NOMO-1 (cell line): ENCODE measurements around the gene MCRIP2.
"Not testable (repeated sequence)": the region's sequence is repeated elsewhere in the genome, so short reads cannot be mapped to it uniquely, and the experiment has no call there.

Experiments used
- DNase-seq, 2 experiments: peaks; one replicate each; lab custom pipeline; 2025; ENCODE audit not compliant: unreplicated experiment in 2 of 2; lab: John Stamatoyannopoulos, UW

The MCRIP2 gene, protein sequence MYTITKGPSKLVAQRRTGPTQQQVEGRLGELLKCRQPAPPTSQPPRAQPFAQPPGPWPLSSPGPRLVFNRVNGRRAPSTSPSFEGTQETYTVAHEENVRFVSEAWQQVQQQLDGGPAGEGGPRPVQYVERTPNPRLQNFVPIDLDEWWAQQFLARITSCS

DNA sequence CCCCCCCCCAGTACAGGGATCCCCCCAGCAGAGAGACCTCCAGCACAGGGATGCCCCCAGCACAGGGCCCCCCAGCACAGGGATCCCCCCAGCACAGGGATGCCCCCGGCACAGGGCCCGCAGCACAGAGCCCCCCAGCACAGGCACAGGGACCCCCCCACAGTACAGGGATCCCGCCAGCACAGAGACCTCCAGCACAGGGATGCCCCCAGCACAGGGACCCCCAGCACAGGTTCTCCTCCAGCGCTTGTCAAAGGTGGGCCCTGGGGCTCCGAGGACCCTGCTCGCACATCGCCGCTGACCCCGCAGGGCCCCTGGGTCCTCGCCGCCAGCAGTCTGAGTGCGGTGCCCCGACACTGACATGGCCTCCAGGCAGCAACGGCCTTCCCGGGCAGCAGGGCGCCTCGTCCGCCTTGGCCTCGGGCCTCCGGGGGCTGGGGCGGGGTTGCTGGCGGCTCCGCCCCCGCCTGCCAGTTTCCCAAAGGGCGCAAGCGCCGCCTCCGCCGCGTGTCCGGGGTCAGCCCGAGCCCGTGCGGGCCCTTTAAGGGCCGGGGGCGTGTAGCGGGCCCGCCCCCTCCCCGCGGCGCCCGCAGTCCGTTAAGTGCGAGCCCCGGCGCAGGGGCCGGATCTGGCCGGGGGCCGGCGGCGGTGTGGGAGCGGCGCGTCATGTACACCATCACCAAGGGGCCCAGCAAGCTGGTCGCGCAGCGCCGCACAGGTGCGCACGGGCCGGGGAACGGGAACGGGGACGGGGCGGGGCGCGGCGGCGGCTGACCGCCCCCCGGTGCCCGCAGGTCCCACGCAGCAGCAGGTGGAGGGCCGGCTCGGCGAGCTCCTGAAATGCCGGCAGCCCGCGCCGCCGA, at the start of gene MCRIP2:
MCRIP2 (plus strand) TSS at position 503 of the 863 bp plus-strand sequence; CDS start at position 667, 164 bp downstream.
- DNase-seq: peak; percentile 65 to 91

DNA sequence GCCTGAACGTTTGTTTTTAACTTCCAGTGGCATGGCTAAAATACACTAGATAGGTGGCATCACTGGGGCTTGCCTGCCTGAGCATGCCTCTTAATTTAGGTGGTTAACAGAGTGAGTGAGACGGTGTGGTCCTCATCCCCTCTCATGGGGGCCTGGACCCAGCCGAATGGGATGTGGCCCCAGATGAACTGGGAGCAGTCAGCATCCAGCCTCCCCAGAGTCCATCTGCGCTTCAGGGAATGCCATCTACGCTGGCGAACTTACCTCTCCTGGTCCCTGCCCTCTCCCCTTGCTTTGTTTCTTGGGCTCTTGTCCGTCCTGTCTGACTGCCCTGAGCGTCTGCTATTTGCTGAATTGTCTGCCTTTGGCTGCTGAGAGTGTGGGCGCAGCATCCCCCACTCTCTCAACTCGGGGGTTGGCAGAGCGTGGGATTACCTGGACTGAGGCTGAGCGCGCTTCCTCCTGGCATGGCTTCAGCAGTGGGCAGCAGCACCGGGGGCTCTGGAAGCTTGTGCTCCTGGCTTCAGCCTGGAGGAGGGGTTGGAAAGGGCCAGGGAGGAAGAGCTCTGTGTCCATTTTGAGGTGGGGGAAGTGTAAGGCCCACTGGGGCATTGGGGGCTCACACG, 49.6 kb upstream of the MCRIP2 start:
- DNase-seq: no peak

DNA sequence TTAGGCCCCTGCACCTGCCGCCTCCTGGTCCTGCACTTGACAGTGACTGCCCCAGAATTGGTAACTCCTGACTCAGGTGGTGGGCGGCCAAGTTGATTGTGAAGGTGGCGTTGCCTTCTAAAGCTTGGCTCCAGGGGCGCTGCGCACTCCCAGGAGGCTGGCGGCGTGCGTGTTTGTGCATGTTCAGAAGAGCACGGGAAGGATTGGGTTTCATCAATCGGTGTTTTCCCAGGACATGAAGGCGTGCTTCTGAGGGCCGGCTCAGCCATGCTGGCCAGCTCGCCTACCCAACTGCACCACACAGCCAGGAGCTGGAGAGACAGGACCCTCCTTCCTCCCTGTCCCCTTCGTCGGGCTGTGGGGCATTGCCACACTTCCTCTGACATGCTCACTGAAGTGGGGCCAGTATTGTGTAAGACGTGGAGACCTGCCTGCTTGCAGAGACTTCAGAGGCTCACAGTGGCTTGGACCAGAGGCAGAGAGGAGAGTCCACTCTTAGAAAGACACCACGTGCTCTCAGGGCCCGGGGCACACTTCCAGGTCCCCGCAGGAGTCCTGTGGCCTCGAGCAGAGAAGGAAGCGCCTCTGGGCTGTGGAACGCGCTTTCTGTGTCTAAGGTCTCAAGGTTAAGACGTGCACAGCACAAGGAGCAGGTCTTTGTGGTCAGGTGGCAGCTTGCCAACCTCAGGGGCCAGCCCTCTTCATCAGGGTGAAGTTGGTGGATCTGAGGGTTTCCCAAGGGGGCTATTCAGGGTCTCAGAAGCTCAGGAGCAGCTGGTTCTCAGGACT, 48.9 kb upstream of the MCRIP2 start:
- DNase-seq: peak; percentile 80 to 91

DNA sequence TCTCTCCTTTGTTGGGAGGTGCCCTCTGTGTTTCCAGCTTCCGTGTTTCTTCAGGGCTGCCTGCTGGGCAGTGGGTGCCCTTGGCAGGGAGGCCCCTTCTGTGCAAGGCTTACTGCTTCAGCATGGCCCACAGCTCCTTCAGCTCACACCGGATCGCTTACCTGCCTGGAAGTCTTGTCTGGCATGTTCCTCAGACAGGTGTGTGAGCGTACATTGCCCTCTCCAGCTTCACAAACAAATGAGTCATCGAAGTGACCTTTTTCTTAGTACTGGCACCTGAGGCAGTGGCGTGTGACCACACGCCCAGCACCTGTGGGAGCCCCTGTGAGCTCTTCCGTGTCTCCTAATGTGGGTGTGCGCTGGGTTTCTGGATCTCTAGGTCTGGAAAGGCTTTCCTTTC, 48.2 kb upstream of the MCRIP2 start:
- no peak for DNase-seq

DNA sequence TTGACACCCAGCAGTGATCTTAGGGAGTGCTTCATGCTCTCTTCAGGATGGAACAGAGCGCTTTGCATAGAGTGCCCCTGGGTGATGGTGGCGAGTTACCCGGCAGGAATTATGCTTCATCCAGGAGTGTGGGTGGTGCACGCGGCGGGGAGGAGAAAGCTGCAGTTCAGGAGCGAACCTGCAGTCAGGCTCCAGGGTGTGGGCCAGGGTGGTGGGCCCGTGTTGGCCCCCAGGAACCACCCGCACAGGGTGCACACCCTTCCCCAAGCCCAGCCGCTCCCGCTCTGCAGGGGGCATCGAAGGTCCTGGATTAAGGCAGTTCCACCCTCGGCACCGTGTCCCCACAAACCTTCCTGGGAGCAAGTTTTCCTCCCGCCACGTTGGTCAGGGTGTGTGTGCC, 47.8 kb upstream of the MCRIP2 start:
- DNase-seq: no peak

DNA sequence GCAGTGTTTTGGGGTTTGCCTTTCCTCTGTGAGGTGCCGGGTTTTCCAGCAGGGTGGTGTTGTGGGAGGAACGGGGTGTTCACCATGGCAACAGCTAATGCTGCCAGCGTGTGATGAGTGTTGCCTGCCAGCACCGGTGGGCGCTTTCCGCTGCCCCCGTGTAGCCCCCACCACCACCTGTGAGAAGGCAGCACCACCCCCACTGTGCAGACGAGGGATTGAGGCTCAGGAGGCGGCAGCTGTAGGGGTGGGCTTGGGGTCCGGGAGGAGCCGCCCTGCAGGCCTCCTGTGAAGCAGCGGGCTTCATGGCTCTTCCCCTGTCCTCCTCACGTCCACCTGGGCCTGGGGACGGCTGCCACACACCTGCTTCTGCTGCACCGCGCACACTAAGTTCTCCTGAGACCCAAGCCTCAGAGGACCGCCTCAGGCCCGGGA, 46.5 kb upstream of the MCRIP2 start:
- DNase-seq: no peak

DNA sequence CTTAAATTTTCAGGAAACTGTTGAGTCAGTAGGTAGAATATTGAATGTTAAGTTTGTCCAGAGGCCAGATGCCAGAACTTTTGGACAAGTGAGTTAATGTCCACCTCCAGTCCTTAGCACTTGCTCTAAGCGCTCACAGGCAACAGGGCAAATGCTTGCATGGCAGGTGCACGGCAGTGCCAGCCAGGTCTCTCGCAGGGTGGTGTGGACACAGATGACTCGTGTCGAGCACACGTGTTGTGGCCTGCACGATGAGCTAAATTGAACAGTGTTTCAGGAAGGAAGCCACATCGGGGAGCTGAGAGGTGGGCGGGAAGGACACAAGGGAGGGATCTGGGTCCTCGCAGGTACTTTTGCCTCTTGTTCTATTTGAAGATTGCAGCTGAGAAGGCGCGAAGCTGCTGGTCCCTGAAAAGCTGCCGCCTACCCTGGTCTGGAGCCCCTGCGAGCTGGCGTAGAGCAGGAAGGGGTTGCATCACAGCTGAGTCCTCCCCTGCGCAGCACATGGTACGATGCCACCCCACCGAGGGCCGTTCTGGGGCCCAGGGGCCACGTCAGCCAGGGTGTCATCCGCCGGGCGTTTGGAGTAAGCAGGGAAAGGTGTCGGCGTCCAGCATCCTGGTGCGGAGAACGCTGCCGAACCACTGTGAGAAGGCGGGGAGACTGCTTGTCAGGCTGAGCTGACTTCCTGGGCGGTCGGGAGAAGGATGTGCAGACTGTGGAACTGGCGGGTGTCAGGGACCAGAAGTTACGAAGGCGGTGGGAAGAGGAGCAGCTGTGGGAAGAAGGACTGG, 45.5 kb upstream of the MCRIP2 start:
- DNase-seq: no peak

DNA sequence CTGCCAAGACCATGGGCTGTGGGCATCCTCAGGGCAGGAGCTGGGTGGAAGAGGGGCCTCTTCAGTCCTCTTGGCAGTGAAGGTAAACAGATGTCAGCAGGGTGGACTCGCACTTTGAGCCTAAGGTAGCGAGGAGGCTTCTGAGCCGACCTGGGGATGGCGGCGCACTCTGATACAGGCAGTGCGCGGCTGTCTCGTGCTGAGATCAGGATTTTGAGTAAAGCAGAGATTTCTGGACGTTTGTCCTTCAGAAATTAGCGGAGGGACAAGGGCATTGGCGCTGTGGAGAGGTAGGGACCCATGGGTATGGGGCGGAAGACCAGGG, 44.9 kb upstream of the MCRIP2 start:
- DNase-seq: no peak

DNA sequence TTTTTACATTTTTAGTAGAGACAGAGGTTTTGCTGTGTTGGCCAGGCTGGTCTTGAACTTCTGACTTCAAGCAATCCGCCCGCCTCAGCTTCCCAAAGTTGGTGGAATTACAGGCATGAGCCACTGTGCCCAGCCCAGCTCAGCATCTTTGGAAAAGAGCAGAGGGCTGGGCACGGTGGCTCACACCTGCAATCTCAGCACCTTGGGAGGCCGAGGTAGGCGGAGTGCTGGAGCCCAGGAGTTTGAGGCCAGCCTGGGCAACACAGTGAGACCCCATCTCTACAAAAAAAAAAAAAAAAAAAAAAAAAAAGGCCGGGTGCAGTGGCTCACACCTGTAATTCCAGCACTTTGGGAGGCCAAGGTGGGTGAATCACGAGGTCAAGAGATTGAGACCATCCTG, 44.0 kb upstream of the MCRIP2 start:
- DNase-seq: not testable (repeated sequence)

DNA sequence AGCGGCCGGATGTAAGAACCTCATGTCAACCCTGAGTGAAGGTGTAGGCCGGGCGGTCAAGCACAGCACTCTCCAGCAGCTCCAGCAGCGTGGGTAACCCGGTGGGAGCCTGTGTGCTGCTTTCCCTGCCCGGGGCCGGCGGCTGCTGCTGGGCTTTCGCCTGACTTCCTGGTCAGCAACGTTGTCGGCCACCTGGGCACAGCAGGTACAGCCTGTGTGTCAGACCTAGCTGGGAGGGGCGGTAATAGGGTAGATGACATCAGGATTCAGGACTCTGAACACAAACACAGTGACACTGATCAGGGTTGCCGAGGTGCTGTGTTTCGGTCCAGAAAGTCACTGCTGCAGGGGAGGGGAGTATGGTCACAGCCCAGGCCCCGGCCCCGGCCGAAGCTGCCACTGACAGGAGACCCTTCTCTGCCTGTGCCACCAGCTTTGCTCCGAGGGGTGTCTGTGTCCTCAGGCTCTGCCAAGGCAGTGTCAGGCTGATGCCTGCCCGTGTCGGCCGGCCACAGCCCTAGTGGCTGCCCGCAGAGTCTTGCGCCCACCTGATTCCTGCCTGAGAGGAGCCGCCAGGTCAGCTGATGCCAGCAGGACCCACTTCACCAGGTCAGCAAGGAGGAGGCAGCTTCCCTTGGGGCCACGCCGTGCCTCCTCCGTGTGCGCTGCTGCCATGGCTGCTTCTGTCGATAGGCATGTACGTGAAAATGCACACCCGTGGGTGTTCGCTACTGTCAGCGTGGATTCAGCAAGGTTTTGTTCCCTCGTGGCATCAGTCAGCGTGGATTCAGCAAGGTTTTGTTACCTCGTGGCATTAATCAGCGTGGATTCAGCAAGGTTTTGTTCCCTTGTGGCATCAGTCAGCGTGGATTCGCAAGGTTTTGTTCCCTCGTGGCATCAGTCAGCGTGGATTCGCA, 42.5 kb upstream of the MCRIP2 start:
- DNase-seq: no peak

DNA sequence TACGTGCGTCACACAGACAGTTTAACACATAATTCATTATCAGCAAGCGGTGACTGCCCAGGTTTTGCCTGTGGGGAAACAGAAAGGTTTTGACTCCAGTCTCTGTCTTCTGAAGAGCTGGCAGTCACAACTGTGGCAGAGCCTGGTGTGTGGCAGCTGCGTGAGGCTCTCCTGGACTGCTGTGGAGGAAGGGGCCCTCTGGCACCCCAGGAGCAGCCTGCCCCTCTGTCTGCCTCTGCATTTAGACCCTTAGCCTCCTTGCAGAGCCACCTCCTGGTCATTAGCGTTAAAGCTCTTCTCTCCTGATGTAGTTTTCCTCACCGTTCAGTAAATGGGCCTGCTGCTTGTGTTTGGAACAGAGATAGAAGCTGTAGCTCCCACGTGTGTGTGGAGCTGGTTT, 40.8 kb upstream of the MCRIP2 start:
- no peak for DNase-seq

DNA sequence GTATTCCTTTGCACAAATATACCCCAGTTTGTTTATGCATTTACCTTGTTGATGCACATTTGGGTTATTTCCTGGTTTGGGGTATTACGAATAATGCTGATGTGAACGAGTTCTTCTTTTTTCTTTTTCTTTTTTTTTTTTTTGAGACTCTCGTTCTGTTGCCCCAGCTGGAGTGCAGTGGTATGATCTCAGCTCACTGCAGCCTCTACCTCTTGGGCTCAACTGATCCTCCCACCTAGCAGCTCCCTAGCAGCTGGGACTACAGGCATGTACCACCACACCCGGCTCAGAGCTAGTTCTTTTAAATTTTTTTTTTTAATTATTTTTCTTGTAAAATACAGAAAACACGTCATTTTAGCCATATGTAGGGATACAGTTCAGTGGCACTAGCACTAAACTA, 37.7 kb upstream of the MCRIP2 start:
- DNase-seq: no peak

DNA sequence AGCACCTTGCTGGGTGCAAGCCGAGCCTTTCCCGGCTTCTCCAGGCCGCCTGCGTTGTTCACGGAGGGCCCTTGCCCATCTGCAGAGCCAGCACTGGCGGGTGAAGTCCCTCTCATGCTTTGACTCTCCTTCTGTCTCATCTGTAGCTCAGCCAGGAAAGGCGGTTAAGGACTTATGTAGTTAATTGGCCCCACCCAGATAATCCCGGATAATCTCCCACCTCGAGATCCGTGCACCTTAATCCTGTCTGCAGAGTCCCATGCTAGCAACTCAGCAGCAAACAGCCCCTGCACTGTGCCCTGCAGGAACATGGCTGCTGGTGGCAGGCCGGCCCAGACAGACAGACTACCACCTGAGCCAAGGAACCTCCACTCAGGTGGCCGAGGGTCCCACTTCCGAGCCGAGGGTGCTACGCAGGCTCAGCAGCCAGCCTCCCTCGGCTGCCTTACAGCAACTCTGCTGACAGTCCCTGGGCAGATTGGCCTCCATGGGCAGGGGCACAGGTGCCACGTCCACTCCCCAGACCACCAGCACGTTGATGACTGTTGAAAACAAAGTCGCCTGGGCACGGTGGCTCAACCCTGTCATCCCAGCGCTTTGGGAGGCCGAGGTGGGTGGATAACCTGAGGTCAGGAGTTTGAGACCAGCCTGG, 34.8 kb upstream of the MCRIP2 start:
- no peak for DNase-seq

DNA sequence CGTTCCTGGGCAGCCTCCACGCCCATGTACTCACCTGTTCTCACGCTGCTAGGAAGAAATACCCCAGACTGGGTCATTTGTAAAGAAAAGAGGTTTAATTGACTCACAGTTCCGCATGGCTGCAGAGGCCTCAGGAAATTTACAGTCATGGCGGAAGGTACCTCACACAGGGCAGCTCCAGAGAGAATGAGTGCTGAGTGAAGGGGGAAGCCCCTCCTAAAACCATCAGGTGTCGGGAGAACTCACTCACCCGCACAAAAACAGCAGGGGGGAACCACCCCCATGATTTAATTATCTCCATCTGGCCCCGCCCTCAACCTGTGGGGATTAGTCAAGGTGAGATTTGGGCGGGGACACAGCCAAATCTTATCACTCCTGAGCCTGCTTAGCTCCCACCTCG, 33.6 kb upstream of the MCRIP2 start:
- DNase-seq: no peak

DNA sequence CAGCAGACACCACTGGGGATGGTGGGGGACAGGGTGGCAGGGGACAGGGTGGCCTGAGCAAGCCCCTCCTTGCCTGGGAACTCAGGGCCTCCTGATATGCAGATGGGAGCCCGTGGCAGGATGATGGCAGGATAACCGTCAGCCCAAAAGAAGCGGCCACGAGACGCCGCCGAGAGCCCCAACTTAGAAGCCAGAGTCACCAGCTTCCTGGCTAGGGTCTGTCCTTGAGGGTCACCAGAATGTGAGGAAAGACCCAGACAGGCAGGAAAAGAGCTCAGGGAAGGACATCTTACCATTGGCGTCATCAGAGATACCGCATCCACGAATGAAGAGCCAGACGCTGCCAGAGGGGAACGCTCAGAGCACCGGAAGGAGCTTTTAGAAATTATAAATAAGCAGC, 32.3 kb upstream of the MCRIP2 start:
- no peak for DNase-seq

DNA sequence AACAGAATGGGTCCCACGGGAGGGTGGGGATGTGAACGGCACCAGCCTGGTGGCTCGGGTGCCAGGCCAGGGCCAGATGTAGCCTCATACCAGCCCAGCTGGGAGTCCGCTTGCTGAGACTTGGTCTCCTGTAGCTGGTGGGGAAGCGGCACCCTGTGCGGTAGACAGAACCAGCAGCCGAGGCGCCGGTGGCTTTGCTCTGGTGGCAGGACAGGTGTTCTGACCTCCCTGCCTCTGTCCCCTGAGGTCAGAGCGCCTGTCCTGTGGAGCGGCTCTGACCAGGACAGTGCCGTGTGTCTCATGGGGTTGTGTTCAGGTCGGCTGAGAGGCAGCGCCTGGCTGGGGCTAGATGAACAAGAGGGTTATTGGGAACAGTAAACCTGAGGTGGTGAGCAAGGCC, 31.6 kb upstream of the MCRIP2 start:
- no peak for DNase-seq

DNA sequence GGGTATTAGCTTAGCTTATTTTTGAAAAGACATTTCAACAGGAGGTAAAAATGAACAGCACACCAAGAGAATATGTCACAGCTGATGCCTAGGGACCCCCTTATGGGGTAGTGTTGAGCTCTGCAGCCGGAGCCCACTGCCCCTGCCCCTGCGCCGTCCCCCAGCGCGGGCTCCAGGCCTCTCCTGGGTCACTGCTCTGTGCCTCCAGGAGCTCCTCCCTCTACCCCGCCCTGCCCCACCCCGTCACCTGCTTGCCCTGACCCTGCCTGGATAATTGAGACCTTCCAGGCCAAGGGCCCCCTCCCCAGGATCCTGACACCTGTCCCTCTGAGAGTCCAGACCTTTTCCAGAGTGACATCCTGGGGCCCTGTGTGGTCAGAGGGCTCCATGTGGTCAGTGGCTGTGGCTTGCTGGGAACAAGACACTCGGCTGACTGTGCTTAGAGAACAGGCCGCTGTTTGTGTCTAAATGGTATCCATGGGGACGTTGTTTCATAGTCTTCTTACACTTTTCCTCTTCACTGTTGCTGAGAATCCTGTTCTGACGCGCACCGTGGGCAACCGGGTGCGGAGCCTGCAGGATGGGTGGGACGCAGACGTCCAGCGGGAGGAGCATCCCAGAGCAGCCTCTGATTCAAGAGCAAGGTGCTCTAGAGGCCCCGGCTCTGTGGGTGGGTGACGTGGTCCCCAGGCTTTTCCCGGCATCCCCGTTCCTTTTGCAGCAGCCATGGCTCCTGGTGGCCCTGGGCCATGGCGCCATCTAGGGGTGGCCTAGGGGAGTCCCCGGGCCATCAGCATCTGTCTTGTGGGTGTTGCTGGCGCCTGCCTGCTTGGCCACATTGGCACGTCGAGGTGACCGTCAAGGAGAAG, 30.9 kb upstream of the MCRIP2 start:
- no peak for DNase-seq

DNA sequence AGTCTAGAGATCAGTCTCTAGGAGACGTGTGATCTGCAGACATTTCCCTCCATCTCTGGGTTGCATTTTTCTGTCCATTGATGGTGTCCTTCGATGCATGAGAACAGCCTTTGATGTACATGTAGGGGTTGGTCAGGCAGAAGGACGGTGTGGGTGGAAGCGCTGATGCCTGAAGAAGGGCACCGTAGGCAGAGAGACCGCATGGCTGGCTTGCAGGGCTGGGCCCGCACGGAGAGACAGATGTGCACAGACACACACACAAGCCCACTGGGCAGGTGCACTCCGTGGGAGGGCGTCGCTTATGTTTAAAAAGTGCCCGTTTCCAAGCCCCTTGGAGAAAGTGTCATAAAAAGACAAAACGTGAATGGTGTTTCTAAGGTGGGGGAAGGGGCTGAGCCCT, 26.5 kb upstream of the MCRIP2 start:
- DNase-seq: no peak
